Calu3 (cell line): ENCODE results near the gene UNKL. TPM values are rescaled to one million over a fixed set of nuclear protein-coding genes. Genes with fewer than 3 reads are reported as not detected.

Source experiments
- BruUV-seq: library from RNA; stranded (reverse); fragments of 400-500 nt; replicated peaks from 2 replicates; lab custom pipeline; 2021; lab: Mats Ljungman, UMichigan
- CTCF ChIA-PET: fragments of 300-600 bp; sonication (Branson Sonifier 250); formaldehyde crosslinking; loops from one replicate; lab custom pipeline; 2022; ENCODE audit warnings: antibody characterized with exemption; lab: Charles Lee
- DNase-seq: peaks from one replicate; pipeline ENCODE4 v3.0.0; 2022
- H3K27ac Mint-ChIP-seq: one replicate; pipeline ENCODE4 v1.8.0; 2022; ENCODE audit warnings: mixed read lengths; ENCODE audit not compliant: unreplicated experiment
- H3K27me3 Mint-ChIP-seq: one replicate; pipeline ENCODE4 v1.8.0; 2022; ENCODE audit warnings: mixed read lengths; ENCODE audit not compliant: unreplicated experiment
- H3K36me3 Mint-ChIP-seq: one replicate; pipeline ENCODE4 v1.8.0; 2022; ENCODE audit warnings: mild to moderate bottlenecking, moderate library complexity, mixed read lengths; ENCODE audit not compliant: insufficient read depth, unreplicated experiment
- H3K4me1 Mint-ChIP-seq: one replicate; pipeline ENCODE4 v1.8.0; 2022; ENCODE audit warnings: mild to moderate bottlenecking, low read depth, mixed read lengths; ENCODE audit not compliant: unreplicated experiment
- H3K4me3 Mint-ChIP-seq: one replicate; pipeline ENCODE4 v1.8.0; 2022; ENCODE audit warnings: mild to moderate bottlenecking, low read depth, moderate library complexity, mixed read lengths; ENCODE audit not compliant: unreplicated experiment
- H3K9me3 Mint-ChIP-seq: one replicate; pipeline ENCODE4 v1.8.0; 2022; ENCODE audit warnings: low read depth, mixed read lengths; ENCODE audit not compliant: unreplicated experiment
- CTCF ChIP-seq: fragments of 200-600 bp; IDR thresholded peaks from one replicate; pipeline ENCODE4 v1.8.0; 2022; ENCODE audit warnings: antibody characterized with exemption; ENCODE audit not compliant: unreplicated experiment
- intact Hi-C: fragments of 100-400 bp; cut with micrococcal nuclease; formaldehyde crosslinking; loops from one replicate; pipeline ENCODE4 v1.10.0; 2022; ENCODE audit not compliant: unreplicated experiment
- total RNA-seq: library from RNA; stranded (reverse); gene quantifications from 2 replicates; pipeline ENCODE4 v1.2.3, GENCODE V29; 2022

UNKL gene
- total RNA-seq, 1 experiment from 2014 or later = 35.5 TPM

DNA sequence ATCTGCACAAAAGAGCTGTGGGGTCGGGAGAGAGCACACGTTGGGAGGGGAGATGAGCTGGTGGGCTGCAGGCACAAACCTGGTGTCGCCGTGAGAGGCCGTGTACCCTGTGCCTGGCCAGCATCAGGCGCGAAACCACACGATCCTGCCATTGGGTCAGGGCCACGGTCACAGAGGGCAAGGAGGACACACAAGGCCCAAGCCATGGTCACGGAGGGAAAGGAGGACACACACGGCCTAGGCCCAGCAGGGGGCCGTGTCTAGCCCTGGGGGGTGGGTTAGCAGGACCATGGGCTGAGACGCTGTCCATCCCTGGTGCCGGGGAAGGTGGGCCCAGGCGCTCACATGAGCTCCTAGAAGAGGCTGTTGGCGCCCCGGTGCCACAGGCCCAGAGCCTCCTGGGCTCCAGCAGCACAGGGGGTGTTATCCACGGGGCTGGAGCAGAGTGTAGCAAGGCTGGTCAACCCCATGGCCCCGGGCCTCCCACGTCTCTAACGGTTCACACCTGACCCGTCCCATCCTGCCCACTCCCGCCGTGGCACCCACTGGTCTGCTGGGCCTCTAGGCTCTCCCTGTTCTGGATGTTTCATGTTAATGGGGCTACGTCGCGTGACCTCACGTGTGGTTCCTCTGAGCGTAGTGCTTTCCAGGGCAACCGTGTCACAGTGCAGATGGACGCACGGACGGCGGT, 37.3 kb upstream of the UNKL start:
- no peak for DNase-seq
- Mint-ChIP-seq H3K9me3 (no peaks in the 10 kb centered on the region), H3K4me1 (no peaks in the 10 kb centered on the region), H3K36me3 (peaks cover 48% of the 10 kb centered on the region), H3K27ac (no peak overlapping the region), H3K27me3 (no peaks in the 10 kb centered on the region), H3K4me3 (no peak overlapping the region)
- no peak for TF ChIP-seq CTCF
- BruUV-seq = no TSS peak
- CTCF ChIA-PET = no interaction called here
- intact Hi-C loops = no loop called here

GRCh38 chr16:1450841-1451240, 36.3 kb upstream of the UNKL start:
- intact Hi-C loops = no loop called here
- Mint-ChIP-seq H3K36me3 (peaks cover 47% of the 10 kb centered on the region), H3K27me3 (no peaks in the 10 kb centered on the region), H3K4me3 (no peak overlapping the region), H3K9me3 (no peaks in the 10 kb centered on the region), H3K27ac (no peak overlapping the region), H3K4me1 (no peaks in the 10 kb centered on the region)
- CTCF ChIA-PET = no interaction called here
- no peak for DNase-seq
- no peak for TF ChIP-seq CTCF
- no TSS peak for BruUV-seq

- Mint-ChIP-seq H3K27me3 (no peaks in the 10 kb centered on the region), H3K36me3 (peaks cover 49% of the 10 kb centered on the region), H3K27ac (no peak overlapping the region), H3K4me1 (no peaks in the 10 kb centered on the region), H3K4me3 (no peak overlapping the region), H3K9me3 (no peaks in the 10 kb centered on the region)
- no peak for TF ChIP-seq CTCF
- CTCF ChIA-PET = no interaction called here
- intact Hi-C loops = no loop called here
- BruUV-seq = no TSS peak
- no peak for DNase-seq
These were observed 35.7 kb upstream of the UNKL start for GRCh38 chr16:1450218-1450617.

DNA sequence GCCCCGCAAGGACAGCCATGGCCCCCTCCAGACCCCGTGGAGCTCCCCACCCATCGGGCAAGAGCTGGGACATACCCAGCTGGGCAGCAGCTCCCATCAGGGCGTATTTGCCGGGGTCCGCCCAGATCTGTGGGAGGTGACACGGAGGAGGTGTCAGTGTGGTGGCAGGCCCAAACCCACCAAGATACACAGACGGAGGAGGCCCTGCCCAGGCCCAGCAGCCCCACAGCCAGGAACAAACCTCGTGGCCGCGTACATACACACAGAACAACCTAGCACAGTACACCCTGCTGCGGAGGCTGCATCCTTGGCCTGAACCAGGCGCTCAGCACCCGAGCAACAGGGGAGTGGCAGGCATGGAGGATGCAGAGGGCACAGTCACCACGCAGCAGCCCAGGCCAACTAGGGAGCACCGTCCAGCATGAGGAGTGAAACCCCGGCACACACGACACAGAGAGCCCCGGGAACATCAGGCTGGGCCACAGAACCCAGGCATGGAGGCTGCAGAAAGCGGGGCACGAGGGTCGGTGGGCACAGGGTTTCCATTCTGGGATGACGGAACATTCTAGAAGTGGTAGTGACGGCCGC, 34.8 kb upstream of the UNKL start:
- peaks cover 56% of the 10 kb centered on the region for H3K36me3 Mint-ChIP-seq
- intact Hi-C loops = no loop called here
- DNase-seq = no peak
- no peak overlapping the region for H3K27ac Mint-ChIP-seq
- H3K9me3 Mint-ChIP-seq = no peaks in the 10 kb centered on the region
- no peaks in the 10 kb centered on the region for H3K27me3 Mint-ChIP-seq
- no peaks in the 10 kb centered on the region for H3K4me1 Mint-ChIP-seq
- no peak for TF ChIP-seq CTCF
- no peak overlapping the region for H3K4me3 Mint-ChIP-seq
- CTCF ChIA-PET = no interaction called here
- BruUV-seq = no TSS peak
